GM19328 (cell line): ENCODE results near the gene HUNK.
"Not testable (repeated sequence)": the region's sequence is repeated elsewhere in the genome, so short reads cannot be mapped to it uniquely, and the experiment has no call there.

Experiments used
- ATAC-seq: cut with Tn5 transposase; IDR thresholded peaks from one replicate; pipeline ENCODE4 v1.9.1; 2021; ENCODE audit warnings: mild to moderate bottlenecking, moderate library complexity; ENCODE audit not compliant: unreplicated experiment

HUNK gene

GRCh38 chr21:31869750-31870149 lies 3.1 kb upstream of the HUNK start:
- ATAC-seq = no peak

DNA sequence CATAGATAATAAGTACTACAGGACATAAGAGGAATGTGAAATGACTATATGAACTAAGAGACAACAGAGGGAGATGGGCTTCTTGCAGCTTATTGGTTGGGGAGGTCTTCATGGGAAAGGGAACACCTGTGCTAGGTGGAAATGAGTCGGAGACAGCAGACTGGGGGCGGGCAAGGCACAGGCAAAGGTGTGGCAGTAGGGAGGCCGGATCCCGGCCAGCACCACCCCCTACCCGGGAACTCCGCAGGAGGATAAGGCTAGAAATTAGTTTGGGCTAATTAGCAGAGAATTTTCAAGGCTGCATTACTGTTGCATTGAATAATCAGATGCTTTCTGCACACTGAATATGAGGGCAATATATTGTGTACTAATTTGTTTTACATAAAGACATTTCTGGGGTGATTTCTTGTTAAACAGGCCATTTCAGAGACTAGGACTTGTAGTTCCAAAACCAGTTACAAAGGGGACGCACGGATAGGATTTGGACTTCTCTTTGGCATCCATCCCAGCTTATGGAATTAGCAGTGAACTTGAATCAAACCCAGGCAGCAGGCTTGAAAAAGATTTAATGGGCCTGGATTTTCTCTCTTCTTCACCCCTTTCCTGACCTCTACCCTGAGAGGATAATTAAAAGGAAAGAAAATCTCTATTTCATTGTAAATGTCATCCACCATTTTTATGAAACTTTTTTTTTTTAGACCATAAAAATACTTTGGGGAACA lies 2.2 kb upstream of the HUNK start:
- ATAC-seq = no peak

GRCh38 chr21:31871371-31871770 lies 1.4 kb upstream of the HUNK start:
- ATAC-seq = not testable (repeated sequence)

- ATAC-seq = no peak
These were observed 758 bp upstream of the HUNK start for GRCh38 chr21:31872072-31872451.

DNA sequence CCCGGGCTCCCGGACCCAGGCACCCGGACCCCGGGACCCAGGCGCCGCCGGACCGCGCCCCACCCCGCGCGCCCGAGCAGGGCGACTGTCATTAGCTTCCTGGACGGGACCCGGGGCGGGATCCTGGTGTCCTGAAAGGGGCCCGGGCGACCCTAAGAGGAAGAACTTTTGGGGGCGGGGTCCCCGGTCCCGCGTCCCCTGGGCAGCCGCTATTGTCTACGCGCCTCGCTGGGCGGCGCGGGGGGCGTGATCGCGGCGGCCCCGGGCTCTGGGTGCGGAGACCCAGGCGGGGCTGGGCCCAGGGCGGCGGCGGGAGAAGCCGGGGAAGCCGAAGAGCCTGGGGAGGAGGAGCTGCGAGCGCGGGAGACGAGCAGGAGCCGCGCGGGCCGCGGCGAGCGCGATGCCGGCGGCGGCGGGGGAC lies 465 bp downstream of the HUNK start:
- ATAC-seq = no peak

GRCh38 chr21:31873696-31874599 lies 1.1 kb downstream of the HUNK start:
- no peak for ATAC-seq

DNA sequence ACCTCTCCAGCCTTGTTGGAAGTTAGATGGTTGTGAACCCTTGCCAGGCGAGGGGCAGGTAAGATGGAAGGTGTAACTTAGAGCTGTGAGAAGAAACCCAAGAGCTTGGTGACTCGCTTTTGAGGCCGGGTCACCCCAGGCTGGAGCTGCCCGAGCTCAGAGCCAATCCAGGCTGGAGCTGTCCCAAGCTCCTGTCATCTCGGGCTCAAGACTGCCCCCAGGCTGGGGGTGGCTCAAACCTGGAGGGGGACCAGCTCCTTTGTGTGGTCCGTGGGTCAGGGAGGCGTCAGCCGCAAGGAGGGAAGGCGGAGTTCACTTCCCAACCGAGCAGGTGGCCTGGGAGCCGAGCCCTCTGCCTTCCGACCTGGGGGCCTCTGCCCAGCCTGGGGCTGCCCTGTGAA lies 2.0 kb downstream of the HUNK start:
- ATAC-seq = no peak

- ATAC-seq = no peak
These were observed 2.7 kb downstream of the HUNK start for GRCh38 chr21:31875496-31876015.

GRCh38 chr21:31877463-31877957 lies 4.7 kb downstream of the HUNK start:
- ATAC-seq = no peak

GRCh38 chr21:31878831-31879230 lies 6.0 kb downstream of the HUNK start:
- ATAC-seq = no peak

DNA sequence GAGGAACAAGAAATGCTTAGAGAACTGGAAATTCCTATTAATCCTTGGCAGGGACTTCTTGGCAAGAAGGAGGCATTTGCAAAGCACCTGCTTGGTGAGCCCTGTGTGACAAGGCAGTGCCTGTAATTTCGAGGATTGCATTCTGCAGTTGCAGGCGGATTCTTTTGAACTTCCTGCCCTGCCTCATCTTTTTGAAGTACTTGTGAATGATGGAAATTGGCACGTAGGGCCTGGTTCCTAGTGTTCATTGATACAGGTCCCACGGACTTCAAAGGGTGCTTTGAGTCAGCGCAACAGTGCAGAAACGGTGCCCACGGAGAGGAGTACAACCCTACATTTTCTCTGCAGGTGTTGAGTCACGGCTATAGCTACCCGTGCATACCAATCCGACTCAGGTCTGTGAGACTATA lies 6.4 kb downstream of the HUNK start:
- ATAC-seq = no peak

DNA sequence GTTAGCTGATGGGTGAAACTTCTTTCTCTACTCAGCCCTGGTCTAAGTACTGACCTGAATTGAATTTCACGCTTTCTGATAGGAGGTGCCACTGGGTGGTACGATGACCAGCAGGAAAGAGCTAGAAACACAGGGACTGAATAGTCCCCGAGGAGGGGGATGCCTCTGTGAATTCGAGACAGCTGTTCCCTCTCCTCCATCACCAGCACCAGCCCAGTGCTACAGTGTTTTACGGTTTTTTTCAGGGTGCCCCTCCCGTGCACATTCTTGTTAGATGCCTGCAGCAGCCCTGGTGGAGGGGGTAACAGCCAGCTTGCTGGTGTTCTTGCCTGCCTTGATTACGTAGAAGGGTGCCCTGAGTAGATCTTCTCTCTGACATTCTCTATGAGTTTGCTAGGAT lies 7.1 kb downstream of the HUNK start:
- no peak for ATAC-seq

DNA sequence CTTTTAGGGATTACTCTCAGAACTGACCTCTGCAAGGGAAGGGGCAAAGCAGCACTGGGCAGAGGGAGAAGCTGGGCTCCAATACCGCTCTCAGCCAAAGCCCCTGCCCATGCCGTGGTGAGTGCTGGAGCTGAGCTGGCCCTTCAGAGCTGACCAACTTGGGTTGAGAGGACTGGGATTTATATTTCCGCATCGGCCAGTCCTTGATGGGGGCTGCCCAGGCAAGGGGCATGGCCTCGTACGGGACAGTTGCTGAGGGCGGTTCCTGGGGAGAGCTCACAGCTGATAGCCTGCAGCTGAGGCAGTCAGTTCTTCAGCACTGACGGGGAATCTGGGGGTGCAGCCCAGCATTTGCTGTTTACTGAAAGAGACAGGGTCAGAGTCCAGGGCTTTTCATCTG lies 8.0 kb downstream of the HUNK start:
- no peak for ATAC-seq

GRCh38 chr21:31882711-31883110 lies 9.9 kb downstream of the HUNK start:
- ATAC-seq = no peak

- no peak for ATAC-seq
These were observed 12.3 kb downstream of the HUNK start for GRCh38 chr21:31885146-31885545.

DNA sequence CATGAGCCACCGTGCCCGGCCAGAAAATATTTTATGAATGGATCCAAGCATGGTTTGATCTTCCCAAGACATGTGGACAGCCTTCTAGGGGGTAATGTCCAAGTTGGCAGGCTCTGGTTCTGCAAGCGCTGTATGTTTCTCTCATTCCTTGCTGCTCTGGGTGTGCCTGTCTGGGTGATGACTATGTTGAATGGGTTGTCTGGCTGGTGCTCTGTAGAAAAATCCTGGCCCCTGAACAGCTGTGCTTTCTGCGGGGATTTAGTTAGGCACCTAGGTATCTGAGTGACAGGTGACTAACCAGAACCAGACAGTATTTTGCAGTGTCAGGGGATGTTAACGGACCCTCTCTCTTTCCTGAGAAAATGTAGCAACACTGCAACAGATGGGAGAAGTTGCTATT lies 14.1 kb downstream of the HUNK start:
- no peak for ATAC-seq

GRCh38 chr21:31887391-31887841 lies 14.6 kb downstream of the HUNK start:
- ATAC-seq = no peak

DNA sequence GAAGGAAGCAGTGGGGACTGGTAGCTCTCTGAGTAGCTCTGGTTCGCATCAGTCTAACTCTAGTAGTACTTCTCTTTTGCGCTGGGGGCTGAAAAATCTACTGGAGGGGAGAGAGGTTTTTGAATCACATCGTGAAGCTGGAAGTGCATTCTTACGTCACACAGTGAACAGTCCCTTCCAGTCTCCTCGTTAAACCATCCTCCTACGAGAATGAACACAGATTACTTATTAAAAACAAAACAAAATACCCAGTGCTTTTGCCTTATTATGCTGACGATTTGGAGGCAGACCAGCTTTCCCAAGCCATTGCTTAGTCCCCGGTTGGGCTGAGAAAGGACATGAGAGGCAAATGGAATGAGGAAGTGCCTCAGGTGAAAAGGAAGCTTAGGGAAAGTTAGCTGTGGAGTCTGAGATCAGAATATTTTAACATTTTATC lies 16.1 kb downstream of the HUNK start:
- ATAC-seq = no peak

GRCh38 chr21:31889460-31889859 lies 16.6 kb downstream of the HUNK start:
- ATAC-seq = no peak

- ATAC-seq = no peak
These were observed 19.9 kb downstream of the HUNK start for GRCh38 chr21:31892686-31893085.

DNA sequence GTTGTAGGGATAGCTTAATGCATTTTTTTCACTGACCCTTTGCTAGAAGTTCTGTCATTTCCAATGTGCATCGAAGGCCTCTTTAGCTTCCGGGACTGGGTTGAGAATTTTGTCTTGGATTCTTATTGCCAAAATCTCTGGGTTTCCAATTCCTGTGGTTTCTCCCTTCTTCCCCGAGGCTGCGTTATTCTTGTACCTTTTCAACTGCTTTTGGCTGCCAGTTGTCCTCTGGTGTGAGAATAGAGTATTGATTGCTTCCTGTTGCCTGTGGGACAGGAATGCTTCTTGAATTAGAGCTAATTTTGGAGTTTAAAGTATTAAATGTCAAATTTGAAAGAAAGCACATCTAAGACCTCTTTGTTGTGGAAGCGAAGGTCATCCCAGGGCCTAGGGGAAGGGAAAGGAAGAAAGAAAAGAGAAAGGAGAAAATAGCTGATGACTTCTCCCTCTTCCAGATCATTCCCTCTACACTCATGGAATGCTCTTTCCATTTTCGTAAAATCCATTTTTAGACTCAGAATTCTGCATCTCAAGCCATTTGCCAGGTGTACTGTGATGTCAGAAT lies 21.1 kb downstream of the HUNK start:
- no peak for ATAC-seq
